ENCODE data around the gene KCNK15. TPM values are rescaled to one million over a fixed set of nuclear protein-coding genes. Genes with fewer than 3 reads are reported as not detected.

The KCNK15 gene
- total RNA-seq, 3 donors from 2014 or later (not counting 1 experiment from before 2014, with no cell fraction given) = not detected

DNA sequence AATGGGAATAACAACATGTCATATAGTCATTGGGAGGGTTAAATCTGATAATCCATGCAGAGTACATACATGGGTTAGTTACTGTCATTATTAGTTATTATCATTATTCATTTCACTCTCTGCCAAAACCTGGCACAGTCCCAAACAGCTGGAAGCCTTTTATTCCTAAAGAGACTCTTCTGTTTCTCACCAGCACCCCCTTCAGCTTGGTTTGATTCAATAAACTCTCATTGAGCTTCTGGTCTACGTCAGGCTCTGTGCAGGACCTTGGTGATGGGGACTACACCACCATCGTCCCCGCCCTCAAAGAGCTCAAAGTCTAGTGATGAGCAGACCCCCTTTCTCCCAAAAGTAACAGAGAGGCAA is 2.3 kb downstream of the KCNK15 start:
- DNase-seq (no peak), ATAC-seq (no peak)
- Histone ChIP-seq H3K36me3 (ENCODE audit: control insufficient read depth, insufficient read depth, low read length) (no peaks in the 10 kb centered on the region), H3K27ac (ENCODE audit: low read length) (no peak overlapping the region), H3K27me3 (ENCODE audit: control insufficient read depth, insufficient read depth, low read length) (peaks cover 17% of the 10 kb centered on the region), H3K9me3 (ENCODE audit: control insufficient read depth, insufficient read depth, low read length) (no peaks in the 10 kb centered on the region), H3K4me3 (ENCODE audit: low read length) (no peak overlapping the region), H3K4me1 (ENCODE audit: control insufficient read depth, insufficient read depth, low read length) (peaks cover 6% of the 10 kb centered on the region)
- no peaks in the 10 kb centered on the region for H3K9me3 Mint-ChIP-seq
- 100% methylated on average over 1 of the region's 3 CpGs for WGBS (ENCODE audit: insufficient coverage)
- H3K27me3 Mint-ChIP-seq (ENCODE audit: low read depth in 2 of 2) = peaks cover 37 to 70% of the 10 kb centered on the region in 2 donors
- no peaks in the 10 kb centered on the region for H3K36me3 Mint-ChIP-seq
- intact Hi-C loops (cut with micrococcal nuclease) = loop anchor here (5.0 kb wide), 1 partner anchor 119 kb away; no protein-coding TSS in a partner anchor
- peaks cover 6 to 17% of the 10 kb centered on the region in 2 donors for H3K4me1 Mint-ChIP-seq
- H3K4me3 Mint-ChIP-seq = no peak overlapping the region
- TF ChIP-seq, protein P1, sequence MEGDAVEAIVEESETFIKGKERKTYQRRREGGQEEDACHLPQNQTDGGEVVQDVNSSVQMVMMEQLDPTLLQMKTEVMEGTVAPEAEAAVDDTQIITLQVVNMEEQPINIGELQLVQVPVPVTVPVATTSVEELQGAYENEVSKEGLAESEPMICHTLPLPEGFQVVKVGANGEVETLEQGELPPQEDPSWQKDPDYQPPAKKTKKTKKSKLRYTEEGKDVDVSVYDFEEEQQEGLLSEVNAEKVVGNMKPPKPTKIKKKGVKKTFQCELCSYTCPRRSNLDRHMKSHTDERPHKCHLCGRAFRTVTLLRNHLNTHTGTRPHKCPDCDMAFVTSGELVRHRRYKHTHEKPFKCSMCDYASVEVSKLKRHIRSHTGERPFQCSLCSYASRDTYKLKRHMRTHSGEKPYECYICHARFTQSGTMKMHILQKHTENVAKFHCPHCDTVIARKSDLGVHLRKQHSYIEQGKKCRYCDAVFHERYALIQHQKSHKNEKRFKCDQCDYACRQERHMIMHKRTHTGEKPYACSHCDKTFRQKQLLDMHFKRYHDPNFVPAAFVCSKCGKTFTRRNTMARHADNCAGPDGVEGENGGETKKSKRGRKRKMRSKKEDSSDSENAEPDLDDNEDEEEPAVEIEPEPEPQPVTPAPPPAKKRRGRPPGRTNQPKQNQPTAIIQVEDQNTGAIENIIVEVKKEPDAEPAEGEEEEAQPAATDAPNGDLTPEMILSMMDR (IDR thresholded peaks at IDR 0.05) = no peak
- H3K27ac Mint-ChIP-seq = no peak overlapping the region

DNA sequence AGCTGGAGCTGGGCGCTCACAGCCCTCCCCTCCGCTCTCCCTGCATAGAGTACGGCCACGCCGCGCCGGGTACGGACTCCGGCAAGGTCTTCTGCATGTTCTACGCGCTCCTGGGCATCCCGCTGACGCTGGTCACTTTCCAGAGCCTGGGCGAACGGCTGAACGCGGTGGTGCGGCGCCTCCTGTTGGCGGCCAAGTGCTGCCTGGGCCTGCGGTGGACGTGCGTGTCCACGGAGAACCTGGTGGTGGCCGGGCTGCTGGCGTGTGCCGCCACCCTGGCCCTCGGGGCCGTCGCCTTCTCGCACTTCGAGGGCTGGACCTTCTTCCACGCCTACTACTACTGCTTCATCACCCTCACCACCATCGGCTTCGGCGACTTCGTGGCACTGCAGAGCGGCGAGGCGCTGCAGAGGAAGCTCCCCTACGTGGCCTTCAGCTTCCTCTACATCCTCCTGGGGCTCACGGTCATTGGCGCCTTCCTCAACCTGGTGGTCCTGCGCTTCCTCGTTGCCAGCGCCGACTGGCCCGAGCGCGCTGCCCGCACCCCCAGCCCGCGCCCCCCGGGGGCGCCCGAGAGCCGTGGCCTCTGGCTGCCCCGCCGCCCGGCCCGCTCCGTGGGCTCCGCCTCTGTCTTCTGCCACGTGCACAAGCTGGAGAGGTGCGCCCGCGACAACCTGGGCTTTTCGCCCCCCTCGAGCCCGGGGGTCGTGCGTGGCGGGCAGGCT is 4.6 kb downstream of the KCNK15 start:
- no peak overlapping the region for H3K4me3 ChIP-seq (ENCODE audit: low read length)
- no peak overlapping the region for H3K27ac ChIP-seq (ENCODE audit: low read length)
- Mint-ChIP-seq H3K9me3 (no peaks in the 10 kb centered on the region), H3K36me3 (no peaks in the 10 kb centered on the region), H3K27ac (no peak overlapping the region), H3K4me3 (no peak overlapping the region), H3K27me3 (ENCODE audit: low read depth in 2 of 2) (peaks cover 19 to 48% of the 10 kb centered on the region in 2 donors), H3K4me1 (peaks cover 6 to 13% of the 10 kb centered on the region in 2 donors)
- TF ChIP-seq, protein P1 (IDR thresholded peaks at IDR 0.05) = no peak
- peaks cover 17% of the 10 kb centered on the region for H3K27me3 ChIP-seq (ENCODE audit: control insufficient read depth, insufficient read depth, low read length)
- intact Hi-C loops (cut with micrococcal nuclease) = no loop called here
- DNase-seq = no peak
- H3K4me1 ChIP-seq (ENCODE audit: control insufficient read depth, insufficient read depth, low read length) = peaks cover 6% of the 10 kb centered on the region
- peak in 1 of 3 donors; percentile 33 for ATAC-seq
- no peaks in the 10 kb centered on the region for H3K9me3 ChIP-seq (ENCODE audit: control insufficient read depth, insufficient read depth, low read length)
- no peaks in the 10 kb centered on the region for H3K36me3 ChIP-seq (ENCODE audit: control insufficient read depth, insufficient read depth, low read length)
- 65% methylated on average over 73 of the region's 73 CpGs for WGBS (ENCODE audit: insufficient coverage)

DNA sequence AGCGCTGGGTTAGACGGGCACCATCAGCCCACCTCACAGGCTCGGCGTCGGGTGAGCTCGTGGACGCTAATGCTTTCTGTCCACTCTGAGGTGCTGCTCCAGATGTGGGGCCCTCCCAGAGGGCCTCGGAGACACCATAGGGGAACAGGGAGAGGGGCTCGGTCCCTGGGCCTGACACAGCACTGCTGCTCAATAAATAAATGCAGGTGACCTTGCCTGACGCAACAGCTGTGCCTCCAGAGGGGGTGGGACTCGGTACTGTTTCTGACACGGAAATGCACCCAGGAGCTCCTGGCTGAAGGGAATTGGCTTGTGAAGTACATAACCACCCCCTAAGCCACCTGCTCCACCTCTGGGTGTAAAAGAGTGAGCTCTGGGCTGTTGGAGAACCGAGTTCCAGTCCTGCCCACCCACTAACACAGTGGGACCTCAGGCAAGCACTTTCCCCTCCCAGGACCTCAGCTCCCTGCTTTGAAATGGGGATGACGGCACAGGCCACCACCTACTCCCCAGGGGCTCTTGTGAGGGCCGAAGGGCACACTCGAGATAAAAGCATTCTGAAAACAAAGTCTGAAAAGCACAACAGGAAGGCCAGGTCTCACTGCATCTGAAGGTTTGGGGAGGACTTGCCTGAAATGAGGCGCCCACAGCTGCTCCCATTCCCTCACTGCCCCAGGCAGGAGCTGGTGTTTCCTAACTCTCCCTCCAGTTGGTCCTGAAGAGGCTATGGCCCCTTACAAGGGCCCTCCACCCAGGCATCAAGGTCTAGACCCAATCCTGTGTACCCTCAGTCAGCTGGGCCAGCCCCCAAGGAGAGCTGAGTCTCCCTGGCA is 6.7 kb downstream of the KCNK15 start:
- DNase-seq (no peak), ATAC-seq (no peak)
- Mint-ChIP-seq H3K27ac (no peak overlapping the region), H3K36me3 (no peaks in the 10 kb centered on the region), H3K27me3 (ENCODE audit: low read depth in 2 of 2) (peaks cover 11 to 35% of the 10 kb centered on the region in 2 donors), H3K4me3 (no peak overlapping the region), H3K4me1 (peaks cover 4% of the 10 kb centered on the region in 2 donors), H3K9me3 (no peaks in the 10 kb centered on the region)
- TF ChIP-seq, protein P1 (IDR thresholded peaks at IDR 0.05) = no peak
- Histone ChIP-seq H3K4me1 (ENCODE audit: control insufficient read depth, insufficient read depth, low read length) (no peaks in the 10 kb centered on the region), H3K36me3 (ENCODE audit: control insufficient read depth, insufficient read depth, low read length) (no peaks in the 10 kb centered on the region), H3K27me3 (ENCODE audit: control insufficient read depth, insufficient read depth, low read length) (peaks cover 3% of the 10 kb centered on the region), H3K4me3 (ENCODE audit: low read length) (no peak overlapping the region), H3K9me3 (ENCODE audit: control insufficient read depth, insufficient read depth, low read length) (no peaks in the 10 kb centered on the region), H3K27ac (ENCODE audit: low read length) (no peak overlapping the region)
- WGBS (ENCODE audit: insufficient coverage) = 86% methylated on average over 16 of the region's 17 CpGs
- intact Hi-C loops (cut with micrococcal nuclease) = no loop called here

Measured in natural killer cell (primary cell).